Liver (tissue), 9 donors: ENCODE data around the gene CMIP. TPM values are rescaled to one million over a fixed set of nuclear protein-coding genes. Genes with fewer than 3 reads are reported as not detected.

Experiments
- DNase-seq: peaks from one replicate; pipeline ENCODE4 v3.0.0-alpha.2; 2017; ENCODE audit warnings: low spot score
- H3K27ac ChIP-seq, 2 donors: one replicate each; pipeline ENCODE4 v1.7.0; 2013; ENCODE audit warnings: inconsistent platforms in 2 of 2, low read length in 2 of 2, control low read depth in 1 of 2, low read depth in 1 of 2, mild to moderate bottlenecking in 1 of 2
- H3K27me3 ChIP-seq, 4 donors: one replicate each; pipeline versions ENCODE4 v1.6.1 to v1.7.0; 2013; ENCODE audit warnings: low read length in 3 of 4, inconsistent platforms in 1 of 4, mild to moderate bottlenecking in 1 of 4, moderate library complexity in 1 of 4; ENCODE audit not compliant: control insufficient read depth in 4 of 4, insufficient read depth in 4 of 4
- H3K36me3 ChIP-seq, 4 donors: one replicate each; pipeline versions ENCODE4 v1.6.1 to v1.7.0; 2013; ENCODE audit warnings: low read length in 3 of 4, mild to moderate bottlenecking in 3 of 4, low read depth in 1 of 4, moderate library complexity in 1 of 4; ENCODE audit not compliant: control insufficient read depth in 4 of 4, insufficient read depth in 3 of 4
- H3K4me1 ChIP-seq, 4 donors: one replicate each; pipeline versions ENCODE4 v1.6.1 to v1.7.0; 2013; ENCODE audit warnings: low read length in 3 of 4, mild to moderate bottlenecking in 3 of 4, moderate library complexity in 1 of 4; ENCODE audit not compliant: control insufficient read depth in 4 of 4, insufficient read depth in 4 of 4
- H3K4me3 ChIP-seq, 3 donors: one replicate each; pipeline versions ENCODE4 v1.6.1 to v1.7.0; 2013; ENCODE audit warnings: low read length in 3 of 3, control low read depth in 1 of 3, low read depth in 1 of 3, mild to moderate bottlenecking in 1 of 3
- H3K9ac ChIP-seq, 2 donors: one replicate each; pipeline ENCODE4 v1.7.0; 2013; ENCODE audit warnings: low read length in 2 of 2, mild to moderate bottlenecking in 2 of 2, moderate library complexity in 2 of 2, control low read depth in 1 of 2, low read depth in 1 of 2
- H3K9me3 ChIP-seq, 4 donors: one replicate each; pipeline versions ENCODE4 v1.6.1 to v1.7.0; 2013; ENCODE audit warnings: low read length in 3 of 4; ENCODE audit not compliant: control insufficient read depth in 4 of 4
- ATF3 ChIP-seq: IDR thresholded peaks from 2 replicates; pipeline ENCODE4 v1.6.1; 2016; ENCODE audit warnings: antibody characterized with exemption
- CTCF ChIP-seq: fragments of 150-350 bp; IDR thresholded peaks from 2 replicates; pipeline ENCODE4 v1.5.1; 2017; ENCODE audit warnings: improper control_type of control experiment, low read depth, low read length; ENCODE audit not compliant: missing input control
- EGR1 ChIP-seq, 2 donors: IDR thresholded peaks; 2 replicates each; pipeline ENCODE4 v1.6.1; 2016 to 2018; ENCODE audit warnings: antibody characterized with exemption in 2 of 2, low read depth in 2 of 2
- FOXA2 ChIP-seq: IDR thresholded peaks from 2 replicates; pipeline ENCODE4 v1.6.1; 2016; ENCODE audit warnings: antibody characterized with exemption
- GABPA ChIP-seq, 2 donors: IDR thresholded peaks in 1 of 2; conservative IDR thresholded peaks in 1 of 2; 2 replicates each; pipeline ENCODE4 v1.6.1; 2016; ENCODE audit warnings: antibody characterized with exemption in 2 of 2, mild to moderate bottlenecking in 1 of 2, moderate library complexity in 1 of 2
- HNF4A ChIP-seq, 2 donors: conservative IDR thresholded peaks; 2 replicates each; pipeline ENCODE4 v1.6.1; 2016; ENCODE audit warnings: antibody characterized with exemption in 2 of 2, mild to moderate bottlenecking in 2 of 2
- HNF4G ChIP-seq: IDR thresholded peaks from 2 replicates; pipeline ENCODE4 v1.6.1; 2016; ENCODE audit warnings: antibody characterized with exemption
- JUND ChIP-seq, 2 donors: IDR thresholded peaks; 2 replicates each; pipeline ENCODE4 v1.6.1; 2016; ENCODE audit warnings: antibody characterized with exemption in 2 of 2
- NR2F2 ChIP-seq: IDR thresholded peaks from 2 replicates; pipeline ENCODE4 v1.6.1; 2016; ENCODE audit warnings: antibody characterized with exemption
- RAD21 ChIP-seq, 2 donors: IDR thresholded peaks; 2 replicates each; pipeline ENCODE4 v1.6.1; 2016; ENCODE audit warnings: antibody characterized with exemption in 2 of 2, mild to moderate bottlenecking in 2 of 2
- REST ChIP-seq: IDR thresholded peaks from 2 replicates; pipeline ENCODE4 v1.6.1; 2016; ENCODE audit warnings: antibody characterized with exemption, mild to moderate bottlenecking
- RXRA ChIP-seq, 2 donors: IDR thresholded peaks; 2 replicates each; pipeline ENCODE4 v1.6.1; 2017 to 2018; ENCODE audit warnings: antibody characterized with exemption in 2 of 2, mild to moderate bottlenecking in 1 of 2
- SP1 ChIP-seq: IDR thresholded peaks from 2 replicates; pipeline ENCODE4 v1.6.1; 2018; ENCODE audit warnings: antibody characterized with exemption, mild to moderate bottlenecking
- TAF1 ChIP-seq: conservative IDR thresholded peaks from 2 replicates; pipeline ENCODE4 v1.6.1; 2016; ENCODE audit warnings: antibody characterized with exemption, mild to moderate bottlenecking
- YY1 ChIP-seq: IDR thresholded peaks from 2 replicates; pipeline ENCODE4 v1.6.1; 2016; ENCODE audit warnings: antibody characterized with exemption, mild to moderate bottlenecking
- ZBTB33 ChIP-seq: IDR thresholded peaks from 2 replicates; pipeline ENCODE4 v1.6.1; 2016; ENCODE audit warnings: antibody characterized with exemption
- WGBS: extraction: QIAGEN DNeasy Blood & Tissue Kit; methylation state at CpG from one replicate; pipeline ENCODE4 v1.1.7; 2013; 5-methylcytosine and 5-hydroxymethylcytosine counted together
- polyA plus RNA-seq, 2 donors: library from polyadenylated mRNA; stranded (reverse) in 1 of 2; unstranded in 1 of 2; fragments of 200-250 nt in 1 of 2; fragments of >200 nt in 1 of 2; fragmentation: Nextera tagmentation in 1 of 2; extraction: Ambion mirVana in 1 of 2; gene quantifications; one replicate each; pipeline versions ENCODE4 v1.2.1 to v1.2.3, GENCODE V29; 2013 to 2015
- total RNA-seq, 2 donors: library from RNA; depleted of rRNA; stranded (reverse); fragments of >200 nt; gene quantifications; one replicate each; pipeline ENCODE4 v1.2.3, GENCODE V29; 2014
- TF ChIP-seq, protein P1 (sequence below): IDR thresholded peaks from 2 replicates; pipeline ENCODE4 v1.6.1; 2016; ENCODE audit warnings: antibody characterized with exemption
- donor health status: healthy.
- donor health status: healthy.
- donor health status: healthy.
- donor health status: healthy.
- donor health status: healthy.

CMIP gene
- total and polyA plus RNA-seq, 4 donors = 1.7 to 15.6 (median 10.1) TPM

DNA sequence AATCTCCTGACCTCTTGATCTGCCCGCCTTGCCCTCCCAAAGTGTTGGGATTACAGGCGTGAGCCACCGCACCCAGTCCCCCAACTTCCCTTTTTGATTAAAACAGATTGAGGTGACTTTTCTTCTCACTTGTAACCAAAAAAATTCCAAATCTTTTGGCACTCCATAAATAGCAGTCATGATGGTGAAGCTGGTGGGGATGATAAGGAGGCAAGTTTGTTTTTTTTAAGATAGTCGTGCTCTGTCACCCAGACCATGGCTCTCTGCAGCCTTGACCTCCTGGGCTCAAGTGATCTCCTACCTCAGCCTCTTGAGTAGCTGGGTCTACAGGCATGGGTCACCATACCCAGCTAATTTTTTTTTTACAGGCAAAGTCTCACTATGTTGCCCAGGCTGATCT, 299.8 kb downstream of the CMIP start:
- Histone ChIP-seq H3K36me3 (no peaks in the 10 kb centered on the region), H3K4me1 (peaks cover 0 to 9% (median 2%) of the 10 kb centered on the region in 4 donors), H3K9ac (no peak overlapping the region), H3K9me3 (no peaks in the 10 kb centered on the region), H3K4me3 (no peak overlapping the region), H3K27ac (no peak overlapping the region), H3K27me3 (no peaks in the 10 kb centered on the region)
- no peak for TF ChIP-seq RXRA (IDR thresholded peaks at IDR 0.05)
- no peak for TF ChIP-seq RAD21 (IDR thresholded peaks at IDR 0.05)
- no peak for TF ChIP-seq YY1
- no peak for TF ChIP-seq CTCF
- no peak for TF ChIP-seq NR2F2
- TF ChIP-seq EGR1 (IDR thresholded peaks at IDR 0.05; ENCODE audit: low read depth in 2 of 2) = no peak
- no peak for TF ChIP-seq ATF3
- no peak for TF ChIP-seq FOXA2
- TF ChIP-seq REST = no peak
- TF ChIP-seq, protein P1, sequence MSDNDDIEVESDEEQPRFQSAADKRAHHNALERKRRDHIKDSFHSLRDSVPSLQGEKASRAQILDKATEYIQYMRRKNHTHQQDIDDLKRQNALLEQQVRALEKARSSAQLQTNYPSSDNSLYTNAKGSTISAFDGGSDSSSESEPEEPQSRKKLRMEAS = no peak
- TF ChIP-seq HNF4G = no peak
- TF ChIP-seq JUND (IDR thresholded peaks at IDR 0.05) = no peak
- WGBS = 92% methylated on average over 4 of the region's 4 CpGs
- no peak for DNase-seq

GRCh38 chr16:81744911-81745310, 300.3 kb downstream of the CMIP start:
- H3K27ac ChIP-seq = no peak overlapping the region
- DNase-seq = no peak
- H3K27me3 ChIP-seq = no peaks in the 10 kb centered on the region
- peaks cover 0 to 9% (median 2%) of the 10 kb centered on the region in 4 donors for H3K4me1 ChIP-seq
- no peaks in the 10 kb centered on the region for H3K36me3 ChIP-seq
- WGBS = 87% methylated on average over 4 of the region's 4 CpGs
- no peak overlapping the region for H3K4me3 ChIP-seq
- H3K9ac ChIP-seq = no peak overlapping the region
- H3K9me3 ChIP-seq = no peaks in the 10 kb centered on the region
- TF ChIP-seq REST = no peak
- TF ChIP-seq ATF3 = no peak
- TF ChIP-seq HNF4A (conservative IDR thresholded peaks at IDR 0.05) = no peak
- no peak for TF ChIP-seq SP1
- TF ChIP-seq, protein P1 = no peak
- no peak for TF ChIP-seq JUND (IDR thresholded peaks at IDR 0.05)
- TF ChIP-seq FOXA2 = no peak
- TF ChIP-seq HNF4G = no peak
- no peak for TF ChIP-seq TAF1
- no peak for TF ChIP-seq EGR1 (IDR thresholded peaks at IDR 0.05; ENCODE audit: low read depth in 2 of 2)
- TF ChIP-seq YY1 = no peak
- TF ChIP-seq GABPA (IDR thresholded peaks at IDR 0.05 in 1 of 2, conservative IDR thresholded peaks at IDR 0.05 in 1 of 2) = no peak
- TF ChIP-seq RXRA (IDR thresholded peaks at IDR 0.05) = no peak
- no peak for TF ChIP-seq NR2F2
- TF ChIP-seq ZBTB33 = no peak
- no peak for TF ChIP-seq RAD21 (IDR thresholded peaks at IDR 0.05)
